ENCODE results near the gene ARL15. TPM values are rescaled to one million over a fixed set of nuclear protein-coding genes. Genes with fewer than 3 reads are reported as not detected.

Gene ARL15
- total RNA-seq, 4 donors from 2014 or later: 19.9 to 57.0 (median 36.9) TPM

- 72% methylated on average over 2 of the region's 2 CpGs for WGBS
- TF ChIP-seq CTCF (IDR thresholded peaks at IDR 0.05): no peak
- no peak for TF ChIP-seq POLR2AphosphoS5 (IDR thresholded peaks at IDR 0.05)
- no peak for TF ChIP-seq EP300 (IDR thresholded peaks at IDR 0.05)
- TF ChIP-seq POLR2A (IDR thresholded peaks at IDR 0.05): no peak
These were observed 409.7 kb downstream of the ARL15 start for GRCh38 chr5:53900677-53901076.

GRCh38 chr5:53895091-53895683 is 415.2 kb downstream of the ARL15 start:
- H3K4me3 ChIP-seq: no peak overlapping the region
- H3K27me3 ChIP-seq: no peaks in the 10 kb centered on the region
- no peaks in the 10 kb centered on the region for H3K4me1 ChIP-seq
- H3K9me3 ChIP-seq: no peaks in the 10 kb centered on the region
- 58% methylated on average over 3 of the region's 3 CpGs for whole genome bisulfite sequencing
- H3K27ac ChIP-seq: no peak overlapping the region
- TF ChIP-seq EP300 (IDR thresholded peaks at IDR 0.05) (no peak), CTCF (IDR thresholded peaks at IDR 0.05) (no peak), POLR2AphosphoS5 (IDR thresholded peaks at IDR 0.05) (no peak), POLR2A (IDR thresholded peaks at IDR 0.05) (no peak)
- H3K36me3 ChIP-seq: no peaks in the 10 kb centered on the region
- no peak for DNase-seq (ENCODE audit: low spot score in 2 of 2)

More at GRCh38 chr5:53900677-53901076, 409.7 kb downstream of the ARL15 start:
- Histone ChIP-seq H3K4me1 (peaks cover 4% of the 10 kb centered on the region), H3K27me3 (no peaks in the 10 kb centered on the region), H3K9me3 (no peaks in the 10 kb centered on the region), H3K36me3 (no peaks in the 10 kb centered on the region), H3K27ac (no peak overlapping the region), H3K4me3 (no peak overlapping the region)
- DNase-seq (ENCODE audit: low spot score in 2 of 2): no peak

- Histone ChIP-seq H3K4me3 (no peak overlapping the region), H3K9me3 (no peaks in the 10 kb centered on the region), H3K27me3 (no peaks in the 10 kb centered on the region), H3K4me1 (no peaks in the 10 kb centered on the region), H3K36me3 (no peaks in the 10 kb centered on the region), H3K27ac (no peak overlapping the region)
- DNase-seq (ENCODE audit: low spot score in 2 of 2): no peak
- 80% methylated on average over 1 of the region's 1 CpG for WGBS
- TF ChIP-seq EP300 (IDR thresholded peaks at IDR 0.05): no peak
- no peak for TF ChIP-seq POLR2AphosphoS5 (IDR thresholded peaks at IDR 0.05)
- no peak for TF ChIP-seq CTCF (IDR thresholded peaks at IDR 0.05)
- no peak for TF ChIP-seq POLR2A (IDR thresholded peaks at IDR 0.05)
These were observed 416.7 kb downstream of the ARL15 start for GRCh38 chr5:53893626-53894025.

DNA sequence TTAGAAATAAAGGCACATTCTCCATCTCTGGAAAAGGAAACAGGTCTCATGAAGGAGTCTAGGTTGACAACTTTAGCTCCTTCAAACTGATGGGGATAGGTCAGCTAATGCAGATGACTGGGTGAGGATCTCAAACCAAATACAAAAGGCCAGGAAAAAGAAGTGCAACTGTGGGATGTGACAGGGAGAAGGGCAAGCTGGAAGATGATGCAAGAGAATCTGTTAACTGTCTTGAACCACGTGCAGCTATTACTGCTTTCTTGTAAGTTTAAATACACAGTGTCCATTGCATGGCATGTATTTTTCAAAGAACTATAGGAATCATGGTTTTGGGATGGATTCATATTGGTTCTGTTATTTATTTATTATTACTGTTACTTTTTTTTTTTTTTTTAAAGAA is 418.1 kb downstream of the ARL15 start:
- no peak for DNase-seq (ENCODE audit: low spot score in 2 of 2)
- H3K27ac ChIP-seq: no peak overlapping the region
- 91% methylated on average over 1 of the region's 1 CpG for WGBS
- no peak overlapping the region for H3K4me3 ChIP-seq
- H3K27me3 ChIP-seq: no peaks in the 10 kb centered on the region
- TF ChIP-seq POLR2AphosphoS5 (IDR thresholded peaks at IDR 0.05): no peak
- TF ChIP-seq EP300 (IDR thresholded peaks at IDR 0.05): no peak
- TF ChIP-seq CTCF (IDR thresholded peaks at IDR 0.05): no peak
- TF ChIP-seq POLR2A (IDR thresholded peaks at IDR 0.05): no peak
- H3K4me1 ChIP-seq: no peaks in the 10 kb centered on the region
- no peaks in the 10 kb centered on the region for H3K36me3 ChIP-seq
- H3K9me3 ChIP-seq: no peaks in the 10 kb centered on the region

GRCh38 chr5:53891159-53891558 is 419.2 kb downstream of the ARL15 start:
- no peaks in the 10 kb centered on the region for H3K9me3 ChIP-seq
- 64% methylated on average over 4 of the region's 4 CpGs for WGBS
- H3K27ac ChIP-seq: no peak overlapping the region
- H3K27me3 ChIP-seq: no peaks in the 10 kb centered on the region
- no peak for DNase-seq (ENCODE audit: low spot score in 2 of 2)
- no peaks in the 10 kb centered on the region for H3K36me3 ChIP-seq
- no peaks in the 10 kb centered on the region for H3K4me1 ChIP-seq
- H3K4me3 ChIP-seq: no peak overlapping the region
- no peak for TF ChIP-seq POLR2A (IDR thresholded peaks at IDR 0.05)
- TF ChIP-seq CTCF (IDR thresholded peaks at IDR 0.05): no peak
- no peak for TF ChIP-seq EP300 (IDR thresholded peaks at IDR 0.05)
- TF ChIP-seq POLR2AphosphoS5 (IDR thresholded peaks at IDR 0.05): no peak
